H9 (cell line): ENCODE data around the gene EME1. TPM values are rescaled to one million over a fixed set of nuclear protein-coding genes. Genes with fewer than 3 reads are reported as not detected.

ENCODE experiments used
- DNase-seq: peaks from one replicate; pipeline ENCODE4 v3.0.0-alpha.2; 2017
- H2AFZ ChIP-seq: one replicate; pipeline ENCODE4 v1.6.1; 2013; ENCODE audit warnings: mild to moderate bottlenecking, low read length, control low read depth, moderate library complexity
- H2AK5ac ChIP-seq: 2 replicates; pipeline ENCODE4 v1.6.1; 2013; ENCODE audit warnings: low read length, control low read depth, mixed read lengths; ENCODE audit not compliant: insufficient read length
- H2BK120ac ChIP-seq: one replicate; pipeline ENCODE4 v1.6.1; 2013; ENCODE audit warnings: low read depth, mild to moderate bottlenecking, low read length, control low read depth, inconsistent platforms; ENCODE audit not compliant: poor library complexity, severe bottlenecking
- H2BK12ac ChIP-seq: 2 replicates; pipeline ENCODE4 v1.6.1; 2013; ENCODE audit warnings: low read length, control low read depth, mixed read lengths, low read depth; ENCODE audit not compliant: insufficient read length
- H2BK15ac ChIP-seq: 2 replicates; pipeline ENCODE4 v1.6.1; 2013; ENCODE audit warnings: low read depth, low read length, control low read depth
- H2BK20ac ChIP-seq: one replicate; pipeline ENCODE4 v1.6.1; 2013; ENCODE audit warnings: low read depth, mild to moderate bottlenecking, low read length, control low read depth, inconsistent platforms; ENCODE audit not compliant: poor library complexity, severe bottlenecking
- H2BK5ac ChIP-seq: 2 replicates; pipeline ENCODE4 v1.6.1; 2013; ENCODE audit warnings: low read length, control low read depth, mixed read lengths; ENCODE audit not compliant: insufficient read length
- H3K14ac ChIP-seq: 2 replicates; pipeline ENCODE4 v1.6.1; 2013; ENCODE audit warnings: low read length, control low read depth; ENCODE audit not compliant: insufficient read depth
- H3K18ac ChIP-seq: 2 replicates; pipeline ENCODE4 v1.6.1; 2013; ENCODE audit warnings: low read depth, mild to moderate bottlenecking, mixed read lengths, low read length, control low read depth; ENCODE audit not compliant: insufficient read length
- H3K23ac ChIP-seq: 2 replicates; pipeline ENCODE4 v1.6.1; 2013; ENCODE audit warnings: low read length, control low read depth, mixed read lengths, low read depth; ENCODE audit not compliant: insufficient read length
- H3K23me2 ChIP-seq: 2 replicates; pipeline ENCODE4 v1.6.1; 2013; ENCODE audit warnings: low read depth, mild to moderate bottlenecking, mixed read lengths, low read length, control low read depth; ENCODE audit not compliant: insufficient read length, poor library complexity, severe bottlenecking
- H3K27ac ChIP-seq: 2 replicates; pipeline ENCODE4 v1.5.1; 2013; ENCODE audit warnings: low read length, control low read depth, mixed read lengths, low read depth; ENCODE audit not compliant: insufficient read length
- H3K27me3 ChIP-seq: 2 replicates; pipeline ENCODE4 v1.6.1; 2013; ENCODE audit warnings: low read length, control low read depth, inconsistent platforms; ENCODE audit not compliant: insufficient read depth
- H3K4ac ChIP-seq: 2 replicates; pipeline ENCODE4 v1.6.1; 2013; ENCODE audit warnings: low read depth, mild to moderate bottlenecking, control low read depth, inconsistent platforms, low read length, moderate library complexity
- H3K4me1 ChIP-seq: 2 replicates; pipeline ENCODE4 v1.6.1; 2013; ENCODE audit warnings: low read length, control low read depth, inconsistent platforms; ENCODE audit not compliant: insufficient read depth
- H3K4me2 ChIP-seq: 2 replicates; pipeline ENCODE4 v1.6.1; 2013; ENCODE audit warnings: low read length, control low read depth, mixed read lengths; ENCODE audit not compliant: insufficient read length, insufficient read depth
- H3K56ac ChIP-seq: 2 replicates; pipeline ENCODE4 v1.6.1; 2013; ENCODE audit warnings: low read depth, mild to moderate bottlenecking, mixed read lengths, low read length, control low read depth; ENCODE audit not compliant: insufficient read length
- H3K79me1 ChIP-seq: 2 replicates; pipeline ENCODE4 v1.6.1; 2013; ENCODE audit warnings: low read depth, mild to moderate bottlenecking, moderate library complexity, low read length, control low read depth, inconsistent platforms; ENCODE audit not compliant: insufficient read depth, poor library complexity, severe bottlenecking
- H3K79me2 ChIP-seq: 2 replicates; pipeline ENCODE4 v1.6.1; 2013; ENCODE audit warnings: low read length, control low read depth, inconsistent platforms; ENCODE audit not compliant: insufficient read depth
- H3K9ac ChIP-seq: 2 replicates; pipeline ENCODE4 v1.6.1; 2013; ENCODE audit warnings: low read length, control low read depth, mixed read lengths; ENCODE audit not compliant: insufficient read length; ENCODE audit errors: extremely low read depth
- H3K9me3 ChIP-seq: one replicate; pipeline ENCODE4 v1.6.1; 2013; ENCODE audit warnings: low read depth, low read length, inconsistent platforms; ENCODE audit not compliant: control insufficient read depth
- H3T11ph ChIP-seq: one replicate; pipeline ENCODE4 v1.6.1; 2013; ENCODE audit warnings: mild to moderate bottlenecking, low read length, control low read depth, inconsistent platforms
- H4K20me1 ChIP-seq: one replicate; pipeline ENCODE4 v1.6.1; 2013; ENCODE audit not compliant: control insufficient read depth, insufficient read length, insufficient read depth
- H4K5ac ChIP-seq: 2 replicates; pipeline ENCODE4 v1.6.1; 2013; ENCODE audit warnings: low read depth, mild to moderate bottlenecking, mixed read lengths, low read length, control low read depth; ENCODE audit not compliant: insufficient read length
- H4K8ac ChIP-seq: replicated peaks from 2 replicates; pipeline ENCODE4 v1.6.1; 2013; ENCODE audit warnings: low read length, control low read depth, mixed read lengths, low read depth; ENCODE audit not compliant: insufficient read length
- H4K91ac ChIP-seq: 2 replicates; pipeline ENCODE4 v1.6.1; 2013; ENCODE audit warnings: low read depth, mild to moderate bottlenecking, moderate library complexity, mixed read lengths, low read length, control low read depth; ENCODE audit not compliant: insufficient read length
- H3K27ac Mint-ChIP-seq, 3 experiments: 2 replicates in 2 of 3; 3 replicates in 1 of 3; pipeline ENCODE4 v1.8.0; 2020 to 2021; ENCODE audit warnings: mixed read lengths in 3 of 3, mild to moderate bottlenecking in 1 of 3, moderate library complexity in 1 of 3
- H3K27me3 Mint-ChIP-seq: 2 replicates; pipeline ENCODE4 v1.8.0; 2021; ENCODE audit warnings: low read depth, mild to moderate bottlenecking, moderate library complexity, mixed read lengths
- H3K36me3 Mint-ChIP-seq, 3 experiments: 2 replicates in 2 of 3; 3 replicates in 1 of 3; pipeline ENCODE4 v1.8.0; 2020 to 2021; ENCODE audit warnings: low read depth in 3 of 3, mixed read lengths in 3 of 3; ENCODE audit not compliant: insufficient read depth in 1 of 3
- H3K4me1 Mint-ChIP-seq, 2 experiments: 2 replicates each; pipeline ENCODE4 v1.8.0; 2020; ENCODE audit warnings: mixed read lengths in 2 of 2
- H3K4me3 Mint-ChIP-seq, 2 experiments: 2 replicates in 1 of 2; 3 replicates in 1 of 2; pipeline ENCODE4 v1.8.0; 2020 to 2021; ENCODE audit warnings: mild to moderate bottlenecking in 2 of 2, mixed read lengths in 2 of 2, moderate library complexity in 1 of 2
- H3K9me3 Mint-ChIP-seq, 2 experiments: 2 replicates in 1 of 2; 3 replicates in 1 of 2; pipeline ENCODE4 v1.8.0; 2020; ENCODE audit warnings: mild to moderate bottlenecking in 2 of 2, mixed read lengths in 2 of 2, moderate library complexity in 1 of 2
- WGBS: extraction: QIAGEN DNeasy Blood & Tissue Kit; methylation state at CpG from one replicate; pipeline ENCODE4 v1.1.7; 2013; ENCODE audit warnings: missing lambda C conversion rate, low lambda C conversion rate, mixed read lengths; ENCODE audit not compliant: insufficient read length; ENCODE audit errors: extremely low coverage; 5-methylcytosine and 5-hydroxymethylcytosine counted together
- total RNA-seq: library from RNA; stranded (reverse); gene quantifications from 2 replicates; pipeline ENCODE4 v1.2.1, GENCODE V29; 2021
- TF ChIP-seq, protein P1 (sequence below): fragments of 200-600 bp; sonication (generic); conservative IDR thresholded peaks from 3 replicates; pipeline ENCODE4 v1.8.0; 2021; ENCODE audit warnings: antibody characterized with exemption, mild to moderate bottlenecking

Gene EME1
- total RNA-seq, 1 experiment from 2014 or later, result 15.1 TPM

- no peak overlapping the region for H2BK20ac ChIP-seq
- WGBS, result no CpG with 5 or more reads among the region's 5 CpGs
- H2BK15ac ChIP-seq, result no peak overlapping the region
- H3K18ac ChIP-seq, result no peak overlapping the region
- no peak overlapping the region for H4K91ac ChIP-seq
- H3K4me1 ChIP-seq, result peaks cover 2% of the 10 kb centered on the region
- no peak overlapping the region for H3K27ac ChIP-seq
- H2AK5ac ChIP-seq, result no peak overlapping the region
- no peak overlapping the region for H3K4ac ChIP-seq
- Mint-ChIP-seq H3K9me3 (no peaks in the 10 kb centered on the region), H3K4me3 (peak overlapping the region in 1 of 2 experiments; percentile 6; a peak in 1 of 5 replicates), H3K36me3 (peaks cover 20 to 57% (median 55%) of the 10 kb centered on the region in 3 experiments), H3K27ac (no peak overlapping the region), H3K4me1 (peaks cover 22 to 23% of the 10 kb centered on the region in 2 experiments), H3K27me3 (no peaks in the 10 kb centered on the region)
- H2BK120ac ChIP-seq, result no peak overlapping the region
- peaks cover 3% of the 10 kb centered on the region; the same call in 1 of the 2 replicates for H3K79me2 ChIP-seq
- no peak overlapping the region for H3T11ph ChIP-seq
- H3K23me2 ChIP-seq, result no peaks in the 10 kb centered on the region
- no peak overlapping the region for H4K8ac ChIP-seq
- TF ChIP-seq, protein P1, sequence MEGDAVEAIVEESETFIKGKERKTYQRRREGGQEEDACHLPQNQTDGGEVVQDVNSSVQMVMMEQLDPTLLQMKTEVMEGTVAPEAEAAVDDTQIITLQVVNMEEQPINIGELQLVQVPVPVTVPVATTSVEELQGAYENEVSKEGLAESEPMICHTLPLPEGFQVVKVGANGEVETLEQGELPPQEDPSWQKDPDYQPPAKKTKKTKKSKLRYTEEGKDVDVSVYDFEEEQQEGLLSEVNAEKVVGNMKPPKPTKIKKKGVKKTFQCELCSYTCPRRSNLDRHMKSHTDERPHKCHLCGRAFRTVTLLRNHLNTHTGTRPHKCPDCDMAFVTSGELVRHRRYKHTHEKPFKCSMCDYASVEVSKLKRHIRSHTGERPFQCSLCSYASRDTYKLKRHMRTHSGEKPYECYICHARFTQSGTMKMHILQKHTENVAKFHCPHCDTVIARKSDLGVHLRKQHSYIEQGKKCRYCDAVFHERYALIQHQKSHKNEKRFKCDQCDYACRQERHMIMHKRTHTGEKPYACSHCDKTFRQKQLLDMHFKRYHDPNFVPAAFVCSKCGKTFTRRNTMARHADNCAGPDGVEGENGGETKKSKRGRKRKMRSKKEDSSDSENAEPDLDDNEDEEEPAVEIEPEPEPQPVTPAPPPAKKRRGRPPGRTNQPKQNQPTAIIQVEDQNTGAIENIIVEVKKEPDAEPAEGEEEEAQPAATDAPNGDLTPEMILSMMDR, result no peak
- no peaks in the 10 kb centered on the region for H3K9me3 ChIP-seq
- no peak overlapping the region for H3K23ac ChIP-seq
- DNase-seq, result no peak
- no peak overlapping the region for H2BK12ac ChIP-seq
- peaks cover 3% of the 10 kb centered on the region for H4K20me1 ChIP-seq
- H4K5ac ChIP-seq, result no peak overlapping the region
- no peak overlapping the region for H2BK5ac ChIP-seq
- no peaks in the 10 kb centered on the region for H3K27me3 ChIP-seq
- H2AFZ ChIP-seq, result no peak overlapping the region
- peaks cover 8% of the 10 kb centered on the region for H3K79me1 ChIP-seq
- H3K14ac ChIP-seq, result no peak overlapping the region
- H3K4me2 ChIP-seq, result no peak overlapping the region
- H3K9ac ChIP-seq, result no peak overlapping the region
- H3K56ac ChIP-seq, result no peak overlapping the region
Observed at GRCh38 chr17:50370052-50370451, 3.0 kb upstream of the EME1 start.
